GM12878 (cell line): ENCODE results near the gene CFAP97. TPM values are rescaled to one million over a fixed set of nuclear protein-coding genes. Genes with fewer than 3 reads are reported as not detected.

Experiments
- BHLHE40 ChIP-seq, 2 experiments: fragments of 450-650 bp in 1 of 2; IDR thresholded peaks; 2 replicates each; pipeline ENCODE4 v1.6.1; 2011 to 2017; ENCODE audit warnings: low read depth in 2 of 2, borderline replicate concordance in 1 of 2, improper control_type of control experiment in 1 of 2, low read length in 1 of 2, mild to moderate bottlenecking in 1 of 2
- CHD2 ChIP-seq: IDR thresholded peaks from 2 replicates; pipeline ENCODE4 v1.6.1; 2011; ENCODE audit warnings: low read depth, low read length, improper control_type of control experiment, borderline replicate concordance
- CREM ChIP-seq: IDR thresholded peaks from 2 replicates; pipeline ENCODE4 v1.6.1; 2014; ENCODE audit warnings: antibody characterized with exemption, low read depth
- EED ChIP-seq: sonication (generic); IDR thresholded peaks from 2 replicates; pipeline ENCODE4 v1.6.1; 2016; ENCODE audit warnings: antibody characterized with exemption, low read depth
- FOS ChIP-seq: IDR thresholded peaks from 3 replicates; pipeline ENCODE4 v1.6.1; 2011; ENCODE audit warnings: borderline replicate concordance; ENCODE audit not compliant: insufficient read length; ENCODE audit errors: extremely low read depth
- HDAC2 ChIP-seq: fragments of 200-600 bp; sonication (generic); IDR thresholded peaks from 2 replicates; pipeline ENCODE4 v1.6.1; 2017
- IKZF1 ChIP-seq: fragments of 450-650 bp; conservative IDR thresholded peaks from 2 replicates; pipeline ENCODE4 v1.6.1; 2017; ENCODE audit warnings: antibody characterized with exemption, mild to moderate bottlenecking
- JUNB ChIP-seq: IDR thresholded peaks from 2 replicates; pipeline ENCODE4 v1.6.1; 2016; ENCODE audit warnings: antibody characterized with exemption, mild to moderate bottlenecking
- MEF2B ChIP-seq: fragments of 450-650 bp; IDR thresholded peaks from 2 replicates; pipeline ENCODE4 v1.6.1; 2018; ENCODE audit warnings: mild to moderate bottlenecking, moderate library complexity; ENCODE audit not compliant: partially characterized antibody, poor library complexity, severe bottlenecking
- MTA2 ChIP-seq: fragments of 450-650 bp; IDR thresholded peaks from 2 replicates; pipeline ENCODE4 v1.6.1; 2016; ENCODE audit warnings: low read depth, mild to moderate bottlenecking, moderate library complexity
- PAX5 ChIP-seq: IDR thresholded peaks from 2 replicates; pipeline ENCODE4 v1.6.1; 2011; ENCODE audit warnings: low read depth, low read length, borderline replicate concordance
- SMC3 ChIP-seq: IDR thresholded peaks from 2 replicates; pipeline ENCODE4 v1.6.1; 2011; ENCODE audit warnings: low read length, improper control_type of control experiment, borderline replicate concordance
- ZNF274 ChIP-seq: IDR thresholded peaks from one replicate; pipeline ENCODE4 v1.8.0; 2011; ENCODE audit not compliant: insufficient read length, insufficient read depth
- polyA plus RNA-seq, 11 experiments: library from polyadenylated mRNA; depleted of rRNA in 4 of 11; unstranded in 6 of 11; stranded (reverse) in 5 of 11; fragments of >200 nt; fragmentation: Nextera tagmentation in 4 of 11; fragmentation: Illumina TruSeq in 1 of 11; extraction: Ambion mirVana in 4 of 11; extraction: Trizol in 1 of 11; gene quantifications; 1 replicate in 1 of 11; 2 replicates in 10 of 11; pipeline versions ENCODE4 v1.2.1 to v1.2.3, GENCODE V29; 2011 to 2016; ENCODE audit warnings: inconsistent platforms in 2 of 11, missing spikeins in 2 of 11, low read depth in 1 of 11
- total RNA-seq, 4 experiments: library from RNA; depleted of rRNA in 3 of 4; stranded (reverse); fragments of >200 nt in 3 of 4; fragmentation: Illumina TruSeq in 1 of 4; extraction: Trizol in 1 of 4; gene quantifications; 2 replicates each; pipeline versions ENCODE4 v1.2.1 to v1.2.3, GENCODE V29; 2013 to 2021
- TF ChIP-seq, protein P1 (sequence below): IDR thresholded peaks from 2 replicates; pipeline ENCODE4 v1.6.1; 2012; ENCODE audit warnings: mild to moderate bottlenecking, low read depth, low read length
- TF ChIP-seq, protein P2 (sequence below): fragments of 450-650 bp; formaldehyde crosslinking; IDR thresholded peaks from 2 replicates; pipeline ENCODE4 v1.5.0; 2022; ENCODE audit warnings: mild to moderate bottlenecking, missing genetic modification characterization
- TF ChIP-seq, protein P3 (sequence below): IDR thresholded peaks from 2 replicates; pipeline ENCODE4 v1.6.1; 2012; ENCODE audit warnings: low read depth, low read length, improper control_type of control experiment
- TF ChIP-seq, protein P4 (sequence below): fragments of 450-650 bp; IDR thresholded peaks from 2 replicates; pipeline ENCODE4 v1.6.1; 2017; ENCODE audit warnings: mild to moderate bottlenecking
- TF ChIP-seq, protein P5 (sequence below): fragments of 450-650 bp; IDR thresholded peaks from 2 replicates; pipeline ENCODE4 v1.6.1; 2018; ENCODE audit warnings: borderline replicate concordance, mild to moderate bottlenecking; ENCODE audit not compliant: partially characterized antibody

CFAP97 gene
- total and polyA plus RNA-seq, 10 of the 15 experiments (the other 5 are each of a cell fraction or from before 2014, with no cell fraction given): 26.4 to 62.7 (median 48.0) TPM

DNA sequence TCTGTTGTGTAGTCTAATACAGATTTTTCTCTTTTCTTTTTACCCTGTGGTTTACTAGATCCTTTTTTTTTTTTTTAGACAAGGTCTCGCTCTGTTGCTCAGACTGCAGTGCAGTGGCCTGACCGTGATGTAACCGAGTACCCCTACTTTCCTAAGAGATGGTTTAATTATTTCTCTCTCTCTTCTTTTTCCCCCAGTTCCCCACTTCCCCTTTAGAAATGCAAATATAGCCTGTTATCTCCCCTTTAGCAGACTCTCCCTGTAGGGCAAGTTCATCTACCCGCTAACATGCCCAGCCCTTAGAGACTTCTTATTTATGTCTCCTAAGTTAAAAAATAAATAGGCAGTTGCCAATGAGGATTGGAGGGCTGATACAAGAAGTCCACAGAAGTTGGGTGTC is 10.1 kb upstream of the CFAP97 start (continued):
- peak; percentile 19; the same call in 1 of the 2 replicates for TF ChIP-seq CREM
- TF ChIP-seq, protein P1, sequence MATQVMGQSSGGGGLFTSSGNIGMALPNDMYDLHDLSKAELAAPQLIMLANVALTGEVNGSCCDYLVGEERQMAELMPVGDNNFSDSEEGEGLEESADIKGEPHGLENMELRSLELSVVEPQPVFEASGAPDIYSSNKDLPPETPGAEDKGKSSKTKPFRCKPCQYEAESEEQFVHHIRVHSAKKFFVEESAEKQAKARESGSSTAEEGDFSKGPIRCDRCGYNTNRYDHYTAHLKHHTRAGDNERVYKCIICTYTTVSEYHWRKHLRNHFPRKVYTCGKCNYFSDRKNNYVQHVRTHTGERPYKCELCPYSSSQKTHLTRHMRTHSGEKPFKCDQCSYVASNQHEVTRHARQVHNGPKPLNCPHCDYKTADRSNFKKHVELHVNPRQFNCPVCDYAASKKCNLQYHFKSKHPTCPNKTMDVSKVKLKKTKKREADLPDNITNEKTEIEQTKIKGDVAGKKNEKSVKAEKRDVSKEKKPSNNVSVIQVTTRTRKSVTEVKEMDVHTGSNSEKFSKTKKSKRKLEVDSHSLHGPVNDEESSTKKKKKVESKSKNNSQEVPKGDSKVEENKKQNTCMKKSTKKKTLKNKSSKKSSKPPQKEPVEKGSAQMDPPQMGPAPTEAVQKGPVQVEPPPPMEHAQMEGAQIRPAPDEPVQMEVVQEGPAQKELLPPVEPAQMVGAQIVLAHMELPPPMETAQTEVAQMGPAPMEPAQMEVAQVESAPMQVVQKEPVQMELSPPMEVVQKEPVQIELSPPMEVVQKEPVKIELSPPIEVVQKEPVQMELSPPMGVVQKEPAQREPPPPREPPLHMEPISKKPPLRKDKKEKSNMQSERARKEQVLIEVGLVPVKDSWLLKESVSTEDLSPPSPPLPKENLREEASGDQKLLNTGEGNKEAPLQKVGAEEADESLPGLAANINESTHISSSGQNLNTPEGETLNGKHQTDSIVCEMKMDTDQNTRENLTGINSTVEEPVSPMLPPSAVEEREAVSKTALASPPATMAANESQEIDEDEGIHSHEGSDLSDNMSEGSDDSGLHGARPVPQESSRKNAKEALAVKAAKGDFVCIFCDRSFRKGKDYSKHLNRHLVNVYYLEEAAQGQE: no peak
- no peak for TF ChIP-seq ZNF274
- no peak for TF ChIP-seq SMC3
- TF ChIP-seq, protein P2, sequence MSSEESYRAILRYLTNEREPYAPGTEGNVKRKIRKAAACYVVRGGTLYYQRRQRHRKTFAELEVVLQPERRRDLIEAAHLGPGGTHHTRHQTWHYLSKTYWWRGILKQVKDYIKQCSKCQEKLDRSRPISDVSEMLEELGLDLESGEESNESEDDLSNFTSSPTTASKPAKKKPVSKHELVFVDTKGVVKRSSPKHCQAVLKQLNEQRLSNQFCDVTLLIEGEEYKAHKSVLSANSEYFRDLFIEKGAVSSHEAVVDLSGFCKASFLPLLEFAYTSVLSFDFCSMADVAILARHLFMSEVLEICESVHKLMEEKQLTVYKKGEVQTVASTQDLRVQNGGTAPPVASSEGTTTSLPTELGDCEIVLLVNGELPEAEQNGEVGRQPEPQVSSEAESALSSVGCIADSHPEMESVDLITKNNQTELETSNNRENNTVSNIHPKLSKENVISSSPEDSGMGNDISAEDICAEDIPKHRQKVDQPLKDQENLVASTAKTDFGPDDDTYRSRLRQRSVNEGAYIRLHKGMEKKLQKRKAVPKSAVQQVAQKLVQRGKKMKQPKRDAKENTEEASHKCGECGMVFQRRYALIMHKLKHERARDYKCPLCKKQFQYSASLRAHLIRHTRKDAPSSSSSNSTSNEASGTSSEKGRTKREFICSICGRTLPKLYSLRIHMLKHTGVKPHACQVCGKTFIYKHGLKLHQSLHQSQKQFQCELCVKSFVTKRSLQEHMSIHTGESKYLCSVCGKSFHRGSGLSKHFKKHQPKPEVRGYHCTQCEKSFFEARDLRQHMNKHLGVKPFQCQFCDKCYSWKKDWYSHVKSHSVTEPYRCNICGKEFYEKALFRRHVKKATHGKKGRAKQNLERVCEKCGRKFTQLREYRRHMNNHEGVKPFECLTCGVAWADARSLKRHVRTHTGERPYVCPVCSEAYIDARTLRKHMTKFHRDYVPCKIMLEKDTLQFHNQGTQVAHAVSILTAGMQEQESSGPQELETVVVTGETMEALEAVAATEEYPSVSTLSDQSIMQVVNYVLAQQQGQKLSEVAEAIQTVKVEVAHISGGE (CRISPR knock-in tag): no peak
- no peak for TF ChIP-seq JUNB
- TF ChIP-seq, protein P3, sequence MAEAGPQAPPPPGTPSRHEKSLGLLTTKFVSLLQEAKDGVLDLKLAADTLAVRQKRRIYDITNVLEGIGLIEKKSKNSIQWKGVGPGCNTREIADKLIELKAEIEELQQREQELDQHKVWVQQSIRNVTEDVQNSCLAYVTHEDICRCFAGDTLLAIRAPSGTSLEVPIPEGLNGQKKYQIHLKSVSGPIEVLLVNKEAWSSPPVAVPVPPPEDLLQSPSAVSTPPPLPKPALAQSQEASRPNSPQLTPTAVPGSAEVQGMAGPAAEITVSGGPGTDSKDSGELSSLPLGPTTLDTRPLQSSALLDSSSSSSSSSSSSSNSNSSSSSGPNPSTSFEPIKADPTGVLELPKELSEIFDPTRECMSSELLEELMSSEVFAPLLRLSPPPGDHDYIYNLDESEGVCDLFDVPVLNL: no peak
- TF ChIP-seq, protein P4, sequence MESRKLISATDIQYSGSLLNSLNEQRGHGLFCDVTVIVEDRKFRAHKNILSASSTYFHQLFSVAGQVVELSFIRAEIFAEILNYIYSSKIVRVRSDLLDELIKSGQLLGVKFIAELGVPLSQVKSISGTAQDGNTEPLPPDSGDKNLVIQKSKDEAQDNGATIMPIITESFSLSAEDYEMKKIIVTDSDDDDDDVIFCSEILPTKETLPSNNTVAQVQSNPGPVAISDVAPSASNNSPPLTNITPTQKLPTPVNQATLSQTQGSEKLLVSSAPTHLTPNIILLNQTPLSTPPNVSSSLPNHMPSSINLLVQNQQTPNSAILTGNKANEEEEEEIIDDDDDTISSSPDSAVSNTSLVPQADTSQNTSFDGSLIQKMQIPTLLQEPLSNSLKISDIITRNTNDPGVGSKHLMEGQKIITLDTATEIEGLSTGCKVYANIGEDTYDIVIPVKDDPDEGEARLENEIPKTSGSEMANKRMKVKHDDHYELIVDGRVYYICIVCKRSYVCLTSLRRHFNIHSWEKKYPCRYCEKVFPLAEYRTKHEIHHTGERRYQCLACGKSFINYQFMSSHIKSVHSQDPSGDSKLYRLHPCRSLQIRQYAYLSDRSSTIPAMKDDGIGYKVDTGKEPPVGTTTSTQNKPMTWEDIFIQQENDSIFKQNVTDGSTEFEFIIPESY: no peak
- TF ChIP-seq EED: peak; percentile 65
- TF ChIP-seq IKZF1: peak; percentile 83
- no peak for TF ChIP-seq CHD2
- TF ChIP-seq HDAC2: no peak
- peak in 1 of 2 experiments; percentile 28; a peak in 1 of 4 replicates for TF ChIP-seq BHLHE40 (IDR thresholded peaks at IDR 0.05; ENCODE audit: borderline replicate concordance in 1 of 2, low read depth in 2 of 2, low read length in 1 of 2)
- peak; percentile 90 for TF ChIP-seq PAX5
- TF ChIP-seq, protein P5, sequence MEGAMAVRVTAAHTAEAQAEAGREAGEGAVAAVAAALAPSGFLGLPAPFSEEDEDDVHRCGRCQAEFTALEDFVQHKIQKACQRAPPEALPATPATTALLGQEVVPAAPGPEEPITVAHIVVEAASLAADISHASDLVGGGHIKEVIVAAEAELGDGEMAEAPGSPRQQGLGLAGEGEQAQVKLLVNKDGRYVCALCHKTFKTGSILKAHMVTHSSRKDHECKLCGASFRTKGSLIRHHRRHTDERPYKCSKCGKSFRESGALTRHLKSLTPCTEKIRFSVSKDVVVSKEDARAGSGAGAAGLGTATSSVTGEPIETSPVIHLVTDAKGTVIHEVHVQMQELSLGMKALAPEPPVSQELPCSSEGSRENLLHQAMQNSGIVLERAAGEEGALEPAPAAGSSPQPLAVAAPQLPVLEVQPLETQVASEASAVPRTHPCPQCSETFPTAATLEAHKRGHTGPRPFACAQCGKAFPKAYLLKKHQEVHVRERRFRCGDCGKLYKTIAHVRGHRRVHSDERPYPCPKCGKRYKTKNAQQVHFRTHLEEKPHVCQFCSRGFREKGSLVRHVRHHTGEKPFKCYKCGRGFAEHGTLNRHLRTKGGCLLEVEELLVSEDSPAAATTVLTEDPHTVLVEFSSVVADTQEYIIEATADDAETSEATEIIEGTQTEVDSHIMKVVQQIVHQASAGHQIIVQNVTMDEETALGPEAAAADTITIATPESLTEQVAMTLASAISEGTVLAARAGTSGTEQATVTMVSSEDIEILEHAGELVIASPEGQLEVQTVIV: no peak
- no peak for TF ChIP-seq FOS
- peak; percentile 90 for TF ChIP-seq MTA2
- no peak for TF ChIP-seq MEF2B
